Activated T-cell treated with anti-CD3 and anti-CD28 coated beads for 48 hours (primary cell): ENCODE measurements around the gene LIPA.

Source experiments
- DNase-seq: peaks from one replicate; pipeline ENCODE4 v3.0.0-alpha.2; 2020; ENCODE audit warnings: low read depth

LIPA gene

GRCh38 chr10:89240519-89240918, 11.1 kb downstream of the LIPA start:
- DNase-seq = no peak

GRCh38 chr10:89238956-89239644, 12.5 kb downstream of the LIPA start:
- DNase-seq = no peak

- DNase-seq = no peak
Measured at GRCh38 chr10:89237849-89238248, 13.7 kb downstream of the LIPA start.

GRCh38 chr10:89236226-89236797, 15.3 kb downstream of the LIPA start:
- no peak for DNase-seq

- no peak for DNase-seq
Measured at GRCh38 chr10:89235073-89235798, 16.3 kb downstream of the LIPA start.

GRCh38 chr10:89233033-89233432, 18.5 kb downstream of the LIPA start:
- no peak for DNase-seq

GRCh38 chr10:89228962-89229361, 22.6 kb downstream of the LIPA start:
- DNase-seq = no peak

- no peak for DNase-seq
Measured at GRCh38 chr10:89228146-89228545, 23.4 kb downstream of the LIPA start.

- DNase-seq = no peak
Measured at GRCh38 chr10:89226891-89227290, 24.7 kb downstream of the LIPA start.

- DNase-seq = no peak
Measured at GRCh38 chr10:89224739-89225443, 26.7 kb downstream of the LIPA start.

GRCh38 chr10:89221919-89222318, 29.7 kb downstream of the LIPA start:
- DNase-seq = no peak

GRCh38 chr10:89219513-89220218, 31.9 kb downstream of the LIPA start:
- DNase-seq = no peak

- peak; percentile 39 for DNase-seq
Measured at GRCh38 chr10:89217057-89217990, 34.3 kb downstream of the LIPA start.

GRCh38 chr10:89216056-89216455, 35.5 kb downstream of the LIPA start:
- no peak for DNase-seq

GRCh38 chr10:89215511-89215910, 36.1 kb downstream of the LIPA start:
- DNase-seq = no peak

- no peak for DNase-seq
Measured at GRCh38 chr10:89214566-89215165, 36.9 kb downstream of the LIPA start.

GRCh38 chr10:89213191-89213808, 38.3 kb downstream of the LIPA start:
- DNase-seq = no peak

GRCh38 chr10:89210794-89211425, 40.7 kb downstream of the LIPA start:
- no peak for DNase-seq

GRCh38 chr10:89209718-89210117, 41.9 kb downstream of the LIPA start:
- no peak for DNase-seq
